ENCODE measurements around the gene GJA4.

DNA sequence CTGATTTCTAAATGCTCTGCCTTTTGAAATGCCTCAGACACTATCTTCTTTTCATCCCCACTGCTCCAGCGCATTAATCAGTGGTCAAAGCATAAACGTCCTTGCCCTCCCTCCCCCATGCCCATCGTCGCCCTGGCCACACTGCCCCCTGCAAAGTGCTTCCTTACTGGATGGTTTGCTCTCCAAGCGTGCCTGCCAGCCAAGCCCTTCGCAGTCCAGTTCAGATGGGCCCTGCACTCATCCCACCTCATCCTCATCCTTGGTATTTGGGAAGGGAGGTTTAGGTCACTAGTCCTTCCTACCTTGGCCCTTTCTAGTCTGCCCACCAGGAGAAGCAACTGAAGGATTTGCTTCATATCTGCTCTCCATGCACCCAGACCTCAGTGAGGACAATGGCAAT is 3.1 kb downstream of the GJA4 start:
- TF ChIP-seq EZH2 (IDR thresholded peaks at IDR 0.05): no peak
- no peak for TF ChIP-seq ZNF274 (IDR thresholded peaks at IDR 0.05; ENCODE audit: low read depth, low read length)
- no peak for TF ChIP-seq SRF (IDR thresholded peaks at IDR 0.05; ENCODE audit: low read depth)
- TF ChIP-seq, protein P1, sequence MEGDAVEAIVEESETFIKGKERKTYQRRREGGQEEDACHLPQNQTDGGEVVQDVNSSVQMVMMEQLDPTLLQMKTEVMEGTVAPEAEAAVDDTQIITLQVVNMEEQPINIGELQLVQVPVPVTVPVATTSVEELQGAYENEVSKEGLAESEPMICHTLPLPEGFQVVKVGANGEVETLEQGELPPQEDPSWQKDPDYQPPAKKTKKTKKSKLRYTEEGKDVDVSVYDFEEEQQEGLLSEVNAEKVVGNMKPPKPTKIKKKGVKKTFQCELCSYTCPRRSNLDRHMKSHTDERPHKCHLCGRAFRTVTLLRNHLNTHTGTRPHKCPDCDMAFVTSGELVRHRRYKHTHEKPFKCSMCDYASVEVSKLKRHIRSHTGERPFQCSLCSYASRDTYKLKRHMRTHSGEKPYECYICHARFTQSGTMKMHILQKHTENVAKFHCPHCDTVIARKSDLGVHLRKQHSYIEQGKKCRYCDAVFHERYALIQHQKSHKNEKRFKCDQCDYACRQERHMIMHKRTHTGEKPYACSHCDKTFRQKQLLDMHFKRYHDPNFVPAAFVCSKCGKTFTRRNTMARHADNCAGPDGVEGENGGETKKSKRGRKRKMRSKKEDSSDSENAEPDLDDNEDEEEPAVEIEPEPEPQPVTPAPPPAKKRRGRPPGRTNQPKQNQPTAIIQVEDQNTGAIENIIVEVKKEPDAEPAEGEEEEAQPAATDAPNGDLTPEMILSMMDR (IDR thresholded peaks at IDR 0.05 in 2 of 3, conservative IDR thresholded peaks at IDR 0.05 in 1 of 3; ENCODE audit: borderline replicate concordance in 1 of 3, insufficient read depth in 1 of 3, low read depth in 2 of 3, low read length in 2 of 3): no peak
